Activated T-cell treated with anti-CD3 and anti-CD28 coated beads, Interleukin-2, amount 50 U/mL, for 4 hours (primary cell): ENCODE results near the gene SVIL. TPM values are rescaled to one million over a fixed set of nuclear protein-coding genes. Genes with fewer than 3 reads are reported as not detected.
"Not testable (repeated sequence)": the region's sequence is repeated elsewhere in the genome, so short reads cannot be mapped to it uniquely, and the experiment has no call there.

Experiments
- ATAC-seq, 2 donors: fragments of 200-7000 bp; cut with Tn5 transposase; one replicate each; pipeline ENCODE4 v1.10.0; 2021
- DNase-seq: peaks from one replicate; pipeline ENCODE4 v3.0.0-alpha.2; 2020
- H3K27me3 Mint-ChIP-seq: one replicate; pipeline ENCODE4 v1.8.0; 2021; ENCODE audit warnings: low read depth, mixed read lengths
- H3K36me3 Mint-ChIP-seq: one replicate; pipeline ENCODE4 v1.8.0; 2022; ENCODE audit warnings: mixed read lengths; ENCODE audit not compliant: insufficient read depth
- H3K4me1 Mint-ChIP-seq: one replicate; pipeline ENCODE4 v1.8.0; 2021; ENCODE audit warnings: low read depth, mixed read lengths
- H3K4me3 Mint-ChIP-seq: one replicate; pipeline ENCODE4 v1.8.0; 2021; ENCODE audit warnings: mild to moderate bottlenecking, moderate library complexity, mixed read lengths
- H3K9me3 Mint-ChIP-seq: one replicate; pipeline ENCODE4 v1.8.0; 2021; ENCODE audit warnings: mixed read lengths
- total RNA-seq, 3 donors: library from RNA; stranded (reverse); gene quantifications; one replicate each; pipeline ENCODE4 v1.2.1, GENCODE V29; 2021

The SVIL gene
- total RNA-seq, 3 donors from 2014 or later = 6.4 to 11.1 (median 9.5) TPM

GRCh38 chr10:29450405-29450804 is 184.4 kb downstream of the SVIL start:
- Mint-ChIP-seq H3K4me3 (no peak overlapping the region), H3K4me1 (peaks cover 8% of the 10 kb centered on the region), H3K27me3 (no peaks in the 10 kb centered on the region), H3K9me3 (no peaks in the 10 kb centered on the region), H3K36me3 (no peaks in the 10 kb centered on the region)
- ATAC-seq (no peak), DNase-seq (no peak)

DNA sequence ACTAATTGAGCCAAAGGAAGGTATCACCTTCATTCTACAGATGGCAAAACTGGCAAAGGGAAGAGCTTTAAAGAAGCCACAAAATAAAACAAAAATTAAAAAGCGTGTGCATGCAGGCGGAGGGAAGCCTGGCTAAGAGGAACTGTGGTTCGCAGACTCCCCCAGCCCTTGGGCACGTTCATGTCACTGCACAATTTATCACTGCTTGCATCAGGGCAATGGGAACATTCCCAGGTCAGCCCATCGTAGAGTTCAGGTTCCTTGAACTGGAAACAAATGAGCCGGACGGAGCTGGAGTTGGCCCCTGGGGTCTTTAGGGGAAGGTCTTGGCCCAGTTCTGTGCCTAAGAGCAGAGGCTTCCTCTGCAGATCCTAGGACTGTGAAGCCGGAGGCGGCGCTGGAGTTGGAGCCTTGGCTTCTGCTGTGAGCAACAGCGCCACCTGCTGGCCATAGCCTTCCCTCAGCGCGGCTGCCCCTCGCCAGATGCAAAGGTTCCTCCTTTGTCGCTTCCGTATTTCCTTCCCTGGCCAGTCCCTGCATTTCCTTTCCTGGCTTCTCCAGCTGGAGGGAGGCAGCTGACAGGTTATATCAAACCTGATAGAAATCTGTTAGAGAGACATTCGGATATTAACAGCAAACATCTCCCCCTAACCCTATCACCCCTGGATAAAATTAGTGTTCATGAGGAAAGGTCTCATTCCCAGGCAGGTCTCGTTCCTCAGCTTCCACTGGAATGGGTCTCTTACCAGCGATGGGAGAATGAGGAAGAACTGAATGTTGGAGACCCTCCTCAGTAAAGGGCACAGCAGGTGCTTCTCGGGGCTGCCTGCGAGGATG is 185.8 kb downstream of the SVIL start:
- not testable (repeated sequence) for H3K4me3 Mint-ChIP-seq, H3K4me1 Mint-ChIP-seq, H3K27me3 Mint-ChIP-seq, H3K36me3 Mint-ChIP-seq, H3K9me3 Mint-ChIP-seq
- peak; percentile 74 for DNase-seq
- ATAC-seq = peak; percentile 84 to 86

DNA sequence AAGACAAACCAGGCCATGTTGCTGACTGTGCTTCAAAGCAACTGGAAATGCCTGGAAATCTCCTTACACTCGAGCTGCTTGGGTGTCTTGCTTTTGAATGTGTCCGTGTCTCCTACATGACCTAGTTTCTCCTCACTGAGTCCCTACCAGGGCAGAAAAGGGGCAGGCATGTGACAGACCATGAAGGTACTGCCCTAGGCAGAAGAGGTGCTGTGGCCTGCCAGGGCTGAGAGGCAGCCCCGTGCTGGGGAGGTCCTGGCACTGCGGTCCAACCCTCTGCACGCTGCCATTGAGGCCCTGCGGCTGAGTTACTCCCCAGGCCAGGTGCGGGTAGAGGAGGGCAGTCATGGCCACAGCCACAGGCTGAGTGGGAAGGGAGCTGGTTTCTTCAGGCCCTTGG is 186.6 kb downstream of the SVIL start:
- Mint-ChIP-seq H3K4me3 (no peak overlapping the region), H3K4me1 (peaks cover 10% of the 10 kb centered on the region), H3K9me3 (no peaks in the 10 kb centered on the region), H3K27me3 (no peaks in the 10 kb centered on the region), H3K36me3 (no peaks in the 10 kb centered on the region)
- ATAC-seq = no peak
- no peak for DNase-seq

DNA sequence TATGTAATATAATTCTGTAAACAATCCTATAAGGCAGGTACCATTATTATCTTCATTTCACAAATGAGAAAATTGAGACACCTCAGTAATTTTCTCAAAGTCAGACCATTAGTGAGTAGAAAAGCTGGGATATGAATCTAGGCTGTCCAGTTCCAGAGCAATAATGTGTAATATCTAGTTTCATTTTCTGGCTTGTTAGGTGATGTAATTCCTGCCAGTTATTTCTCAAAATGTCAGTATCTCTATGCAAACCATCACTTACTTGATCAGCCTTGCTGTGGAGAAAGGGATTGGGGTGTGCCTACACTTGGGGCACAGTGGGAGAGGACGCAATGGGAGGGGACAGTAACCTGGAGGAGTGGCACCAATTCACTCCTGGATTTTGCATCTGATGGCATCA is 188.4 kb downstream of the SVIL start:
- peaks cover 10% of the 10 kb centered on the region for H3K4me1 Mint-ChIP-seq
- H3K4me3 Mint-ChIP-seq = no peak overlapping the region
- no peak for DNase-seq
- H3K36me3 Mint-ChIP-seq = no peaks in the 10 kb centered on the region
- no peaks in the 10 kb centered on the region for H3K9me3 Mint-ChIP-seq
- no peaks in the 10 kb centered on the region for H3K27me3 Mint-ChIP-seq
- no peak for ATAC-seq

GRCh38 chr10:29443745-29444523 is 190.8 kb downstream of the SVIL start:
- ATAC-seq (no peak), DNase-seq (no peak)
- H3K4me1 Mint-ChIP-seq = peaks cover 7% of the 10 kb centered on the region
- peaks cover 7% of the 10 kb centered on the region for H3K36me3 Mint-ChIP-seq
- no peak overlapping the region for H3K4me3 Mint-ChIP-seq
- no peaks in the 10 kb centered on the region for H3K27me3 Mint-ChIP-seq
- peaks cover 2% of the 10 kb centered on the region for H3K9me3 Mint-ChIP-seq

- Mint-ChIP-seq H3K9me3 (peaks cover 19% of the 10 kb centered on the region), H3K4me1 (peaks cover 5% of the 10 kb centered on the region), H3K36me3 (peaks cover 11% of the 10 kb centered on the region), H3K27me3 (no peaks in the 10 kb centered on the region), H3K4me3 (no peak overlapping the region)
- no peak for ATAC-seq
- DNase-seq = no peak
Observed at GRCh38 chr10:29440981-29441380, 193.8 kb downstream of the SVIL start.

DNA sequence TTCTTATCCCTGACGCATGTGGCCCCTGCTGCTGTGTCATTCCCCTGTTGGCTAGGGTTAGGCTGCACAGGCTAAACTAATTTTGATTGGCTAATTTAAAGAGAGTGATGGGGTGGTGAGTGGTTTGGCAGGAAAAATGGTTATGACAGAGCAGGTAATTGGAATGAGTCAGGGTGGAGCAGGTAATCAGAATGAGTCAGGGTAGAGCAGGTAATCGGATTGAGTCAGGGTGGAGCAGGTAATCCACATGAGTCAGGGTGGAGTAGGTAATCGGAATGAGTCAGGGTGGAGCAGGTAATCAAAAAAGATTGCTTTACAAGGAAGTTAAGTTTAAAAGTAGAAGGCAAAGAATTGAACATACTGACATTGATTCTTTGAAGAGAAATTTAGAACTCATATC is 195.8 kb downstream of the SVIL start:
- peaks cover 17% of the 10 kb centered on the region for H3K36me3 Mint-ChIP-seq
- DNase-seq, H3K4me1 Mint-ChIP-seq, ATAC-seq, H3K4me3 Mint-ChIP-seq, H3K27me3 Mint-ChIP-seq: not testable (repeated sequence)
- peaks cover 19% of the 10 kb centered on the region for H3K9me3 Mint-ChIP-seq

- no peak for DNase-seq
- ATAC-seq = no peak
- Mint-ChIP-seq H3K9me3 (peaks cover 19% of the 10 kb centered on the region), H3K36me3 (peaks cover 17% of the 10 kb centered on the region), H3K4me1 (no peaks in the 10 kb centered on the region), H3K27me3 (no peaks in the 10 kb centered on the region), H3K4me3 (no peak overlapping the region)
Observed at GRCh38 chr10:29438271-29438670, 196.5 kb downstream of the SVIL start.

GRCh38 chr10:29437871-29438270 is 196.9 kb downstream of the SVIL start:
- H3K4me1 Mint-ChIP-seq = no peaks in the 10 kb centered on the region
- no peak overlapping the region for H3K4me3 Mint-ChIP-seq
- DNase-seq (no peak), ATAC-seq (no peak)
- H3K9me3 Mint-ChIP-seq = peaks cover 19% of the 10 kb centered on the region
- no peaks in the 10 kb centered on the region for H3K27me3 Mint-ChIP-seq
- H3K36me3 Mint-ChIP-seq = peaks cover 17% of the 10 kb centered on the region

GRCh38 chr10:29435809-29436501 is 198.8 kb downstream of the SVIL start:
- no peaks in the 10 kb centered on the region for H3K27me3 Mint-ChIP-seq
- H3K36me3 Mint-ChIP-seq = peaks cover 17% of the 10 kb centered on the region
- H3K4me3 Mint-ChIP-seq = no peak overlapping the region
- H3K4me1 Mint-ChIP-seq = no peaks in the 10 kb centered on the region
- peaks cover 19% of the 10 kb centered on the region for H3K9me3 Mint-ChIP-seq
- DNase-seq (no peak), ATAC-seq (no peak)

DNA sequence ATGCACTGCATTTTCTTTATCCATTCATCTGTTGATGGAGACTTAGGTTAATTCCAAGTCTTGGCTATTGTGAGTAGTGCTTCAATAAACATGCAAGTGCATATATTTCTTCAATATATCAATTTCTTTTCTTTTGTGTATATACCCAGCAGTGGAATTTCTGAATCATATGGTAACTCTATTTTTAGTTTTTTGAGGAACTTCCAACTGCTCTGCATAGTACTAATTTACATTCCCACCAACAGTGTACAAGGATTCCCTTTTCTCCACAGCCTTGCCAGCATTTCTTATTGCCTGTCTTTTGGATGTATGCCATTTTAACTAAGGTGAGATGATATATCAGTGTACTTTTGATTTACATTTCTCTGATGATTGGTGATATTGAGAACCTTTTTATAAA is 200.7 kb downstream of the SVIL start:
- no peaks in the 10 kb centered on the region for H3K27me3 Mint-ChIP-seq
- H3K4me1 Mint-ChIP-seq = no peaks in the 10 kb centered on the region
- no peak overlapping the region for H3K4me3 Mint-ChIP-seq
- H3K9me3 Mint-ChIP-seq = peaks cover 18% of the 10 kb centered on the region
- ATAC-seq = no peak
- no peak for DNase-seq
- peaks cover 12% of the 10 kb centered on the region for H3K36me3 Mint-ChIP-seq

GRCh38 chr10:29431711-29432110 is 203.1 kb downstream of the SVIL start:
- Mint-ChIP-seq H3K9me3 (peaks cover 7% of the 10 kb centered on the region), H3K36me3 (peaks cover 7% of the 10 kb centered on the region), H3K4me3 (no peak overlapping the region), H3K27me3 (no peaks in the 10 kb centered on the region), H3K4me1 (no peaks in the 10 kb centered on the region)
- ATAC-seq (no peak), DNase-seq (no peak)

- H3K36me3 Mint-ChIP-seq = peaks cover 7% of the 10 kb centered on the region
- no peaks in the 10 kb centered on the region for H3K4me1 Mint-ChIP-seq
- no peak overlapping the region for H3K4me3 Mint-ChIP-seq
- H3K27me3 Mint-ChIP-seq = no peaks in the 10 kb centered on the region
- DNase-seq (no peak), ATAC-seq (no peak)
- H3K9me3 Mint-ChIP-seq = no peaks in the 10 kb centered on the region
Observed at GRCh38 chr10:29430101-29430500, 204.7 kb downstream of the SVIL start.

DNA sequence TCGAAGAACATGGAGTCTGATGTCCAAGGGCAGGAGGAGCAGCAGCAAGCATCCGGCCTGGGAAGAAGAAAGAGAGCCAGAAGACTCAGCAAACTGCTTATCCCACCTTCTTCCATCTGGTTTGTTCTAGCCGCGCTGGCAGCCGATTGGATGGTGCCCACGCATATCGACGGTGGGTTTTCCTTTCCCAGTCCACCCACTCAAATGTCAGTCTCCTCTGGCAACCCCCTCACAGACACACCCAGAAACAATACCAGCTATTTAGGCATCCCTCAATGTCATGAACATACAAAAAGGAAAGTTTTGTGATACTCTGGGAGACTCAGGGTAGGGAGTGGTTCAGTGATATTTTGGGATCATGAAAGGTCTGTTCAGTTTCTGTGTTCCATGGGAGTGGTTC is 206.3 kb downstream of the SVIL start:
- DNase-seq = no peak
- H3K36me3 Mint-ChIP-seq = peaks cover 1% of the 10 kb centered on the region
- no peaks in the 10 kb centered on the region for H3K9me3 Mint-ChIP-seq
- no peaks in the 10 kb centered on the region for H3K27me3 Mint-ChIP-seq
- H3K4me1 Mint-ChIP-seq = no peaks in the 10 kb centered on the region
- H3K4me3 Mint-ChIP-seq = no peak overlapping the region
- no peak for ATAC-seq
